HepG2 (cell line): ENCODE measurements around the gene FILIP1. TPM values are rescaled to one million over a fixed set of nuclear protein-coding genes. Genes with fewer than 3 reads are reported as not detected.

Experiments used
- ATAC-seq: fragments of 200-7000 bp; cut with Tn5 transposase; 3 replicates; pipeline ENCODE4 v1.9.1; 2020; ENCODE audit warnings: mild to moderate bottlenecking, moderate library complexity
- BruUV-seq: library from RNA; stranded (reverse); fragments of 400-500 nt; replicated peaks from 2 replicates; lab custom pipeline; 2021; lab: Mats Ljungman, UMichigan
- CTCF ChIA-PET: fragments of 300-600 bp; formaldehyde crosslinking; extraction: SDS; loops from one replicate; lab custom pipeline; 2021; ENCODE audit warnings: low total read pairs, inconsistent platforms, low intra/inter-chr PET ratio; lab: Yijun Ruan, JAX
- POLR2A ChIA-PET: fragments of 350-600 bp; sonication (Branson Sonifier 250); formaldehyde crosslinking; loops from one replicate; lab custom pipeline; 2020; ENCODE audit warnings: antibody characterized with exemption, inconsistent platforms; lab: Yijun Ruan, JAX
- DNase-seq: peaks from one replicate; pipeline ENCODE4 v3.0.0-alpha.2; 2015; ENCODE audit warnings: low spot score
- FAIRE-seq: peaks from 3 replicates; lab custom pipeline; 2011; peaks lifted over from hg19 to GRCh38; lab: Jason Lieb, UNC
- H2AFZ ChIP-seq: one replicate; pipeline ENCODE4 v1.6.1; 2011; ENCODE audit warnings: low read length, inconsistent platforms
- H3K27ac ChIP-seq: fragments of 300-600 bp; 3 replicates; pipeline ENCODE4 v1.8.0; 2011; ENCODE audit warnings: mixed run types, mild to moderate bottlenecking, mixed read lengths, low read length, inconsistent platforms; ENCODE audit not compliant: insufficient read depth; ENCODE audit errors: extremely low read length
- H3K27me3 ChIP-seq, 2 experiments: fragments of 200-600 bp in 1 of 2; 2 replicates in 1 of 2; 3 replicates in 1 of 2; pipeline versions ENCODE4 v1.6.0 to v1.8.0; 2011; ENCODE audit warnings: low read length in 2 of 2, mild to moderate bottlenecking in 2 of 2, moderate library complexity in 2 of 2, inconsistent platforms in 1 of 2; ENCODE audit not compliant: insufficient read depth in 2 of 2, control insufficient read depth in 1 of 2
- H3K36me3 ChIP-seq, 2 experiments: fragments of 200-600 bp in 1 of 2; replicated peaks in 1 of 2; 2 replicates in 1 of 2; 3 replicates in 1 of 2; pipeline versions ENCODE4 v1.5.1 to v1.8.0; 2011; ENCODE audit warnings: low read length in 2 of 2, inconsistent platforms in 1 of 2; ENCODE audit not compliant: insufficient read depth in 2 of 2, control insufficient read depth in 1 of 2
- H3K4me1 ChIP-seq: 2 replicates; pipeline ENCODE4 v1.5.1; 2012; ENCODE audit warnings: low read length, inconsistent platforms; ENCODE audit not compliant: insufficient read depth
- H3K4me2 ChIP-seq: 2 replicates; pipeline ENCODE4 v1.6.0; 2011; ENCODE audit warnings: low read depth, low read length, inconsistent platforms
- H3K4me3 ChIP-seq, 3 experiments: fragments of 200-600 bp in 1 of 3; sonication (generic), shearing (Covaris generic) in 1 of 3; replicated peaks in 1 of 3; 2 replicates each; pipeline ENCODE4 v1.5.1; 2011 to 2016; ENCODE audit warnings: low read length in 3 of 3, inconsistent platforms in 2 of 3, low read depth in 2 of 3, mild to moderate bottlenecking in 2 of 3, control low read depth in 1 of 3, mixed read lengths in 1 of 3; ENCODE audit not compliant: insufficient read depth in 1 of 3
- H3K79me2 ChIP-seq: one replicate; pipeline ENCODE4 v1.6.1; 2011; ENCODE audit warnings: low read length, inconsistent platforms; ENCODE audit not compliant: insufficient read depth
- H3K9ac ChIP-seq: 2 replicates; pipeline ENCODE4 v1.6.0; 2011; ENCODE audit warnings: mild to moderate bottlenecking, low read depth, low read length, inconsistent platforms; ENCODE audit not compliant: insufficient read depth
- H3K9me3 ChIP-seq: 2 replicates; pipeline ENCODE4 v1.5.1; 2012; ENCODE audit warnings: mild to moderate bottlenecking, low read length
- H4K20me1 ChIP-seq: 2 replicates; pipeline ENCODE4 v1.6.0; 2011; ENCODE audit warnings: inconsistent platforms, mild to moderate bottlenecking, low read length, moderate library complexity; ENCODE audit not compliant: insufficient read depth
- ATF7 ChIP-seq, 2 experiments: fragments of 450-650 bp in 1 of 2; sonication (generic) in 1 of 2; formaldehyde crosslinking in 1 of 2; IDR thresholded peaks; 2 replicates each; pipeline versions ENCODE4 v1.4.0 to v1.6.1; 2016 to 2020; ENCODE audit warnings: antibody characterized with exemption in 1 of 2, mild to moderate bottlenecking in 1 of 2, missing genetic modification reagents in 1 of 2
- KLF16 ChIP-seq, 2 experiments: sonication (generic) in 1 of 2; formaldehyde crosslinking in 1 of 2; IDR thresholded peaks; 2 replicates each; pipeline versions ENCODE4 v1.6.1 to v1.8.0; 2016 to 2023; ENCODE audit warnings: missing genetic modification reagents in 2 of 2, missing compliant biosample characterization in 1 of 2
- NR2C2 ChIP-seq: sonication (generic); formaldehyde crosslinking; IDR thresholded peaks from 2 replicates; pipeline ENCODE4 v1.4.0; 2020; ENCODE audit warnings: missing genetic modification reagents, mild to moderate bottlenecking, moderate library complexity, borderline replicate concordance
- STAG1 ChIP-seq: sonication (generic); formaldehyde crosslinking; IDR thresholded peaks from 2 replicates; pipeline ENCODE4 v1.4.0; 2020; ENCODE audit warnings: missing genetic modification reagents
- THAP8 ChIP-seq: sonication (generic); formaldehyde crosslinking; IDR thresholded peaks from 2 replicates; pipeline ENCODE4 v1.5.1; 2020; ENCODE audit warnings: missing genetic modification reagents, mild to moderate bottlenecking, borderline replicate concordance
- ZNF331 ChIP-seq: sonication (generic); formaldehyde crosslinking; IDR thresholded peaks from 2 replicates; pipeline ENCODE4 v1.4.0; 2020; ENCODE audit warnings: missing genetic modification reagents
- ZNF570 ChIP-seq: sonication (generic); formaldehyde crosslinking; IDR thresholded peaks from 2 replicates; pipeline ENCODE4 v1.4.0; 2020; ENCODE audit warnings: mild to moderate bottlenecking, missing genetic modification reagents, borderline replicate concordance
- ZNF674 ChIP-seq: sonication (generic); formaldehyde crosslinking; IDR thresholded peaks from 2 replicates; pipeline ENCODE4 v1.5.0; 2020; ENCODE audit warnings: low read depth, mild to moderate bottlenecking, missing genetic modification reagents
- ZNF776 ChIP-seq: sonication (generic); formaldehyde crosslinking; IDR thresholded peaks from 2 replicates; pipeline ENCODE4 v1.4.0; 2020; ENCODE audit warnings: mild to moderate bottlenecking, missing genetic modification reagents
- WGBS: methylation state at CpG from one replicate; pipeline ENCODE4 v1.1.6; 2017; ENCODE audit warnings: low lambda C conversion rate; 5-methylcytosine and 5-hydroxymethylcytosine counted together
- in situ Hi-C: cut with HindIII; loops from 2 replicates; pipeline ENCODE4 v1.10.0; 2017; ENCODE audit warnings: low pct_unique_long_range_greater_than_20kb; ENCODE audit not compliant: extremely low pct_ligation_motif_present
- intact Hi-C: fragments of 100-400 bp; cut with micrococcal nuclease; formaldehyde crosslinking; loops from one replicate; pipeline ENCODE4 v1.10.0; 2022; ENCODE audit not compliant: unreplicated experiment
- polyA plus RNA-seq, 8 experiments: library from polyadenylated mRNA; depleted of rRNA in 3 of 8; stranded (reverse) in 7 of 8; unstranded in 1 of 8; fragments of >200 nt; fragmentation: Illumina TruSeq in 4 of 8; extraction: Trizol in 4 of 8; gene quantifications; 2 replicates each; pipeline versions ENCODE4 v1.2.1 to v1.2.3, GENCODE V29; 2011 to 2016; ENCODE audit warnings: low read depth in 4 of 8, missing spikeins in 1 of 8, mixed read lengths in 1 of 8; ENCODE audit not compliant: insufficient read depth in 1 of 8
- total RNA-seq, 5 experiments: library from RNA; depleted of rRNA; stranded (reverse); fragments of >200 nt; fragmentation: Illumina TruSeq; extraction: Trizol; gene quantifications; 2 replicates each; pipeline ENCODE4 v1.2.3, GENCODE V29; 2016; ENCODE audit warnings: low read depth in 1 of 5

FILIP1 gene
- total and polyA plus RNA-seq, 2 of the 13 experiments (the other 11 are each of a cell fraction or from before 2014, with no cell fraction given): not detected

GRCh38 chr6:75422024-75422639 is 71.5 kb downstream of the FILIP1 start:
- H3K27ac ChIP-seq: no peak overlapping the region
- no peak for DNase-seq
- WGBS: 2% methylated on average over 1 of the region's 1 CpG
- FAIRE-seq: no peak
- H3K4me2 ChIP-seq: no peak overlapping the region
- H3K9ac ChIP-seq: no peak overlapping the region
- H3K79me2 ChIP-seq: no peaks in the 10 kb centered on the region
- no TSS peak for BruUV-seq
- peak; percentile 44 for TF ChIP-seq ATF7 (IDR thresholded peaks at IDR 0.05)
- TF ChIP-seq ATF7 (CRISPR knock-in tag; IDR thresholded peaks at IDR 0.05): no peak
- TF ChIP-seq STAG1: no peak
- no peak overlapping the region for H3K4me3 ChIP-seq
- no peaks in the 10 kb centered on the region for H3K4me1 ChIP-seq
- H3K36me3 ChIP-seq: no peaks in the 10 kb centered on the region
- no peak overlapping the region for H2AFZ ChIP-seq
- ChIA-PET CTCF (no interaction called here), POLR2A (no interaction called here)
- no peaks in the 10 kb centered on the region for H3K9me3 ChIP-seq
- H3K27me3 ChIP-seq: no peaks in the 10 kb centered on the region
- H4K20me1 ChIP-seq: no peaks in the 10 kb centered on the region
- in situ Hi-C loops (no loop called here), intact Hi-C loops (no loop called here)
- ATAC-seq: no peak

GRCh38 chr6:75421316-75422023 is 72.1 kb downstream of the FILIP1 start:
- no TSS peak for BruUV-seq
- in situ Hi-C loops: no loop called here
- Histone ChIP-seq H3K4me3 (no peak overlapping the region), H3K4me2 (no peak overlapping the region), H3K27me3 (no peaks in the 10 kb centered on the region)
- 14% methylated on average over 11 of the region's 11 CpGs for WGBS
- TF ChIP-seq ZNF570 (CRISPR knock-in tag): no peak
- no peak for TF ChIP-seq NR2C2 (CRISPR knock-in tag)
- TF ChIP-seq ZNF331 (CRISPR knock-in tag): no peak
- no peak for TF ChIP-seq KLF16 (CRISPR knock-in tag; IDR thresholded peaks at IDR 0.05)
- no peak for TF ChIP-seq ZNF674 (CRISPR knock-in tag)
- TF ChIP-seq THAP8 (CRISPR knock-in tag): no peak
- no peak for TF ChIP-seq ZNF776 (CRISPR knock-in tag)
- TF ChIP-seq, all 625 proteins: peak for 0
- POLR2A ChIA-PET: no interaction called here
- DNase-seq (no peak), FAIRE-seq (no peak), ATAC-seq (no peak)
- Histone ChIP-seq H3K36me3 (no peaks in the 10 kb centered on the region), H2AFZ (peak overlapping the region; percentile 27), H3K79me2 (no peaks in the 10 kb centered on the region), H3K9me3 (no peaks in the 10 kb centered on the region), H3K27ac (no peak overlapping the region), H4K20me1 (no peaks in the 10 kb centered on the region), H3K9ac (no peak overlapping the region), H3K4me1 (no peaks in the 10 kb centered on the region)
- intact Hi-C loops: no loop called here
- CTCF ChIA-PET: no interaction called here
